HepG2 (cell line): ENCODE data around the gene IDH3A. TPM values are rescaled to one million over a fixed set of nuclear protein-coding genes. Genes with fewer than 3 reads are reported as not detected.
A peak's percentile ranks its signal among the peaks of the same experiment; 100 is the strongest.

Experiments
- CTCF ChIP-seq: sonication (generic); formaldehyde crosslinking; IDR thresholded peaks from 2 replicates; pipeline ENCODE4 v1.5.0; 2020; ENCODE audit warnings: mild to moderate bottlenecking, missing genetic modification reagents, moderate library complexity
- GATAD1 ChIP-seq: IDR thresholded peaks from 2 replicates; pipeline ENCODE4 v1.6.1; 2016; ENCODE audit warnings: missing genetic modification reagents, missing compliant biosample characterization
- GMEB1 ChIP-seq: sonication (generic); formaldehyde crosslinking; IDR thresholded peaks from 2 replicates; pipeline ENCODE4 v1.5.1; 2020; ENCODE audit warnings: missing genetic modification reagents, mild to moderate bottlenecking, borderline replicate concordance
- HDAC2 ChIP-seq: sonication (generic); formaldehyde crosslinking; IDR thresholded peaks from 2 replicates; pipeline ENCODE4 v1.4.0; 2020; ENCODE audit warnings: missing genetic modification reagents
- HNF1B ChIP-seq: sonication (generic); formaldehyde crosslinking; IDR thresholded peaks from 2 replicates; pipeline ENCODE4 v1.5.1; 2020; ENCODE audit warnings: mild to moderate bottlenecking, moderate library complexity, missing genetic modification reagents
- KLF16 ChIP-seq, 2 experiments: sonication (generic) in 1 of 2; formaldehyde crosslinking in 1 of 2; IDR thresholded peaks; 2 replicates each; pipeline versions ENCODE4 v1.6.1 to v1.8.0; 2016 to 2023; ENCODE audit warnings: missing genetic modification reagents in 2 of 2, missing compliant biosample characterization in 1 of 2
- MED1 ChIP-seq: sonication (generic); formaldehyde crosslinking; IDR thresholded peaks from 2 replicates; pipeline ENCODE4 v1.4.0; 2020; ENCODE audit warnings: missing genetic modification reagents
- ONECUT2 ChIP-seq: sonication (generic); formaldehyde crosslinking; IDR thresholded peaks from 2 replicates; pipeline ENCODE4 v1.4.0; 2020; ENCODE audit warnings: missing genetic modification reagents
- PATZ1 ChIP-seq: sonication (generic); formaldehyde crosslinking; IDR thresholded peaks from 2 replicates; pipeline ENCODE4 v1.4.0; 2020; ENCODE audit warnings: missing genetic modification reagents
- RNF219 ChIP-seq: sonication (generic); formaldehyde crosslinking; IDR thresholded peaks from 2 replicates; pipeline ENCODE4 v1.5.0; 2020; ENCODE audit warnings: mild to moderate bottlenecking, missing genetic modification reagents
- SP1 ChIP-seq, 2 experiments: fragments of 450-650 bp in 1 of 2; sonication (generic) in 1 of 2; formaldehyde crosslinking in 1 of 2; IDR thresholded peaks; 2 replicates each; pipeline versions ENCODE4 v1.4.0 to v1.6.1; 2016 to 2020; ENCODE audit warnings: missing genetic modification reagents in 1 of 2
- YY1 ChIP-seq: IDR thresholded peaks from 2 replicates; pipeline ENCODE4 v1.6.1; 2011; ENCODE audit warnings: low read length, low read depth, moderate library complexity, mild to moderate bottlenecking; ENCODE audit not compliant: insufficient read depth, insufficient replicate concordance
- ZC3H4 ChIP-seq: sonication (generic); formaldehyde crosslinking; IDR thresholded peaks from 2 replicates; pipeline ENCODE4 v1.4.0; 2020; ENCODE audit warnings: missing genetic modification reagents, borderline replicate concordance
- ZNF124 ChIP-seq: sonication (generic); formaldehyde crosslinking; IDR thresholded peaks from 2 replicates; pipeline ENCODE4 v1.4.0; 2020; ENCODE audit warnings: missing genetic modification reagents
- ZNF230 ChIP-seq: sonication (generic); formaldehyde crosslinking; IDR thresholded peaks from 2 replicates; pipeline ENCODE4 v1.4.0; 2020; ENCODE audit warnings: mild to moderate bottlenecking, missing genetic modification reagents
- ZNF275 ChIP-seq: sonication (generic); formaldehyde crosslinking; IDR thresholded peaks from 2 replicates; pipeline ENCODE4 v1.8.0; 2022; ENCODE audit warnings: missing genetic modification reagents, mild to moderate bottlenecking, inconsistent platforms, borderline replicate concordance
- ZNF775 ChIP-seq: sonication (generic); formaldehyde crosslinking; IDR thresholded peaks from 2 replicates; pipeline ENCODE4 v1.4.0; 2020; ENCODE audit warnings: missing genetic modification reagents, mild to moderate bottlenecking, moderate library complexity, borderline replicate concordance
- polyA plus RNA-seq, 8 experiments: library from polyadenylated mRNA; depleted of rRNA in 3 of 8; stranded (reverse) in 7 of 8; unstranded in 1 of 8; fragments of >200 nt; fragmentation: Illumina TruSeq in 4 of 8; extraction: Trizol in 4 of 8; gene quantifications; 2 replicates each; pipeline versions ENCODE4 v1.2.1 to v1.2.3, GENCODE V29; 2011 to 2016; ENCODE audit warnings: low read depth in 4 of 8, missing spikeins in 1 of 8, mixed read lengths in 1 of 8; ENCODE audit not compliant: insufficient read depth in 1 of 8
- total RNA-seq, 5 experiments: library from RNA; depleted of rRNA; stranded (reverse); fragments of >200 nt; fragmentation: Illumina TruSeq; extraction: Trizol; gene quantifications; 2 replicates each; pipeline ENCODE4 v1.2.3, GENCODE V29; 2016; ENCODE audit warnings: low read depth in 1 of 5

The IDH3A gene
- total and polyA plus RNA-seq, 2 of the 13 experiments (the other 11 are each of a cell fraction or from before 2014, with no cell fraction given): 40.7 to 50.7 TPM

GRCh38 chr15:78108300-78109084 lies 40.7 kb upstream of the IDH3A start (continued):
- peak; percentile 50; the same call in 1 of the 2 replicates for TF ChIP-seq HNF1B (CRISPR knock-in tag)
- no peak for TF ChIP-seq ZC3H4 (CRISPR knock-in tag)
- TF ChIP-seq RNF219 (CRISPR knock-in tag): no peak
- 0 out of 2 replicates have a peak, but pooled peaks have one; percentile 20 for TF ChIP-seq ZNF124
- no peak for TF ChIP-seq GMEB1 (CRISPR knock-in tag)
- peak in 1 of 2 experiments; percentile 60; a peak in 1 of 4 replicates for TF ChIP-seq KLF16 (CRISPR knock-in tag; IDR thresholded peaks at IDR 0.05)
- TF ChIP-seq ONECUT2 (CRISPR knock-in tag): no peak
- TF ChIP-seq PATZ1 (CRISPR knock-in tag): peak; percentile 70
- TF ChIP-seq YY1: peak; percentile 48
- no peak for TF ChIP-seq GATAD1 (CRISPR knock-in tag)
- TF ChIP-seq SP1 (IDR thresholded peaks at IDR 0.05): no peak
- TF ChIP-seq SP1 (CRISPR knock-in tag; IDR thresholded peaks at IDR 0.05): peak; percentile 47
- 0 out of 2 replicates have a peak, but pooled peaks have one; percentile 15 for TF ChIP-seq HDAC2
- TF ChIP-seq MED1 (CRISPR knock-in tag): 0 out of 2 replicates have a peak, but pooled peaks have one; percentile 24
- TF ChIP-seq ZNF275 (CRISPR knock-in tag): no peak
- peak; percentile 95 for TF ChIP-seq CTCF (CRISPR knock-in tag)
- 0 out of 2 replicates have a peak, but pooled peaks have one; percentile 61 for TF ChIP-seq ZNF775 (CRISPR knock-in tag)
- TF ChIP-seq ZNF230 (CRISPR knock-in tag): no peak
